ENCODE data around the gene ABCA6. TPM values are rescaled to one million over a fixed set of nuclear protein-coding genes. Genes with fewer than 3 reads are reported as not detected.
"Not testable (repeated sequence)": the region's sequence is repeated elsewhere in the genome, so short reads cannot be mapped to it uniquely, and the experiment has no call there.

The ABCA6 gene, protein sequence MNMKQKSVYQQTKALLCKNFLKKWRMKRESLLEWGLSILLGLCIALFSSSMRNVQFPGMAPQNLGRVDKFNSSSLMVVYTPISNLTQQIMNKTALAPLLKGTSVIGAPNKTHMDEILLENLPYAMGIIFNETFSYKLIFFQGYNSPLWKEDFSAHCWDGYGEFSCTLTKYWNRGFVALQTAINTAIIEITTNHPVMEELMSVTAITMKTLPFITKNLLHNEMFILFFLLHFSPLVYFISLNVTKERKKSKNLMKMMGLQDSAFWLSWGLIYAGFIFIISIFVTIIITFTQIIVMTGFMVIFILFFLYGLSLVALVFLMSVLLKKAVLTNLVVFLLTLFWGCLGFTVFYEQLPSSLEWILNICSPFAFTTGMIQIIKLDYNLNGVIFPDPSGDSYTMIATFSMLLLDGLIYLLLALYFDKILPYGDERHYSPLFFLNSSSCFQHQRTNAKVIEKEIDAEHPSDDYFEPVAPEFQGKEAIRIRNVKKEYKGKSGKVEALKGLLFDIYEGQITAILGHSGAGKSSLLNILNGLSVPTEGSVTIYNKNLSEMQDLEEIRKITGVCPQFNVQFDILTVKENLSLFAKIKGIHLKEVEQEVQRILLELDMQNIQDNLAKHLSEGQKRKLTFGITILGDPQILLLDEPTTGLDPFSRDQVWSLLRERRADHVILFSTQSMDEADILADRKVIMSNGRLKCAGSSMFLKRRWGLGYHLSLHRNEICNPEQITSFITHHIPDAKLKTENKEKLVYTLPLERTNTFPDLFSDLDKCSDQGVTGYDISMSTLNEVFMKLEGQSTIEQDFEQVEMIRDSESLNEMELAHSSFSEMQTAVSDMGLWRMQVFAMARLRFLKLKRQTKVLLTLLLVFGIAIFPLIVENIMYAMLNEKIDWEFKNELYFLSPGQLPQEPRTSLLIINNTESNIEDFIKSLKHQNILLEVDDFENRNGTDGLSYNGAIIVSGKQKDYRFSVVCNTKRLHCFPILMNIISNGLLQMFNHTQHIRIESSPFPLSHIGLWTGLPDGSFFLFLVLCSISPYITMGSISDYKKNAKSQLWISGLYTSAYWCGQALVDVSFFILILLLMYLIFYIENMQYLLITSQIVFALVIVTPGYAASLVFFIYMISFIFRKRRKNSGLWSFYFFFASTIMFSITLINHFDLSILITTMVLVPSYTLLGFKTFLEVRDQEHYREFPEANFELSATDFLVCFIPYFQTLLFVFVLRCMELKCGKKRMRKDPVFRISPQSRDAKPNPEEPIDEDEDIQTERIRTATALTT (N-terminal part only)
- polyA plus RNA-seq (2013, experiment 1 of 2; ENCODE audit: insufficient read length), result 0.06 TPM
- 0.13 TPM for polyA plus RNA-seq (2013, experiment 2 of 2; ENCODE audit: insufficient read length)

DNA sequence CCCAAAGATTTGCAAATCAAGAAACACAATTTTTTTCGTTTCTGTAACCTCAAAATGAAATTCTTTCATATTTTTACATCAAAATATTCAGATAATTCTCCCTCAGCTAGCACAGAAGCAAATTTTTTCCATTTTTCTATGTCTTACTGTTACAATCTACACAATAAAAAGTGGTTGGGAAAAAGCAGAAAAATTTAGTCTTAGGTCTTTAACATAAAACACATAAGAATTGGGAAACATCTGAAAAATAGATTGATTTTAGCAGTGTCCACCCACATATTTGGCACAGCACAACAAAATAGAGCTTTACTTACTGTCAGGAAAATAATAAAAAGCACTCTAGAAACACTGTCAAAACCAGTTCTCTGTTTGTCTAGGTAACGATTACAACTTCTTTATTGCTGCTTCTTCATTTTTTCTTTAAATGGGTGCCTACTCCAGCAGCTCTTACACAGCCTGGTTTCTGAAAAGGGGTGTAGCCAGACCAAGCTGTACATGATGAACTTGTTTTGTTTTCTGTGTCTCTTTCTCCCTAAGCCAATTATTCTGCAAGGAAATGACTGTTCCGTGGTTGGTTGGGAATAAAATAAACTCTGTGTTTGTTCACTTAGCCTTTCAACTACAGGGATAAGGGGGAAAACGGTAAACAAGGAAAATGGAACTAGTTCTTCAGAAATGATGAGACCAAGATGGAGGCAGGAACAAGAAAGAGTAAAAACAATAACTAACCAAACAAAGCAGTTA, at the start of gene ABCA6:
ABCA6 (minus strand) TSS at position 465 of the 744 bp plus-strand sequence. CDS start 1,192 bp downstream, outside the sequence.
- DNase-seq, result peak; percentile 27

GRCh38 chr17:69188796-69189195, 47.1 kb upstream of the ABCA6 start:
- no peak for DNase-seq

- no peak for DNase-seq
Measured at GRCh38 chr17:69188064-69188463, 46.4 kb upstream of the ABCA6 start.

DNA sequence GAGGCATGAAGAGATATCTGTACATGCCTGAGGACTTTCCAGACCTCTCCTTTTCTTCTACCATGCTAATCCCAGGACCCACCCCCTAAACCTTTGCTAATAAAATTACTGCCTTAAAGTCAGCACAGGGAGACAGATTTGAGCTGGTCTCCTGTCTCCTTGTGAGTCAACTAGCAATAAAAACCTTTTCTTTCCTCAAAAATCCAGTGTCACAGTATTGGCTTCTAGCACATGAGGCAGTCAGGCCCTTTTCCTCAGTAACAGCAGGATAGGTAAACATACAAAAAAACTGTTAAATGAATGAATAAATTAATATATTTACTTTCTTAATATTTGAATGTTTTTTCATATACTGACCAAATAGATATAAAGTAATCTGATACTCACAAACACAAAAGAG, 45.6 kb upstream of the ABCA6 start:
- DNase-seq, result no peak

- peak; percentile 44 for DNase-seq
Measured at GRCh38 chr17:69179227-69179952, 37.7 kb upstream of the ABCA6 start.

DNA sequence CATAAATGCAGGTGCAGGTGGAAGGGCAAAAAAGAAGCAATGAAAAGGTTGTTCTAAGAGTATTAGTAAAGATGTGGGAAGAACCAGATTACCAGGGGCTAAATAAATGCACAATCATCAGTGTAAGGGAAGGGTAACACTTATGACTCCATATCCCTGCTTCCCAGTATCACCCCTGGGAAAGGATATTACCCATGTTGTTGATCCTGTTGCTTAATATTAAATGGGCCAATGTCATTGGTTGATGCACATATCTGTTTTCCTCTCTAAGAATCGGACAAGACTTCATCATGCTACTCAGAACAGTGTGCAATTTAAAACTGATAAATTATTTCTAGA, 34.7 kb upstream of the ABCA6 start:
- no peak for DNase-seq

DNA sequence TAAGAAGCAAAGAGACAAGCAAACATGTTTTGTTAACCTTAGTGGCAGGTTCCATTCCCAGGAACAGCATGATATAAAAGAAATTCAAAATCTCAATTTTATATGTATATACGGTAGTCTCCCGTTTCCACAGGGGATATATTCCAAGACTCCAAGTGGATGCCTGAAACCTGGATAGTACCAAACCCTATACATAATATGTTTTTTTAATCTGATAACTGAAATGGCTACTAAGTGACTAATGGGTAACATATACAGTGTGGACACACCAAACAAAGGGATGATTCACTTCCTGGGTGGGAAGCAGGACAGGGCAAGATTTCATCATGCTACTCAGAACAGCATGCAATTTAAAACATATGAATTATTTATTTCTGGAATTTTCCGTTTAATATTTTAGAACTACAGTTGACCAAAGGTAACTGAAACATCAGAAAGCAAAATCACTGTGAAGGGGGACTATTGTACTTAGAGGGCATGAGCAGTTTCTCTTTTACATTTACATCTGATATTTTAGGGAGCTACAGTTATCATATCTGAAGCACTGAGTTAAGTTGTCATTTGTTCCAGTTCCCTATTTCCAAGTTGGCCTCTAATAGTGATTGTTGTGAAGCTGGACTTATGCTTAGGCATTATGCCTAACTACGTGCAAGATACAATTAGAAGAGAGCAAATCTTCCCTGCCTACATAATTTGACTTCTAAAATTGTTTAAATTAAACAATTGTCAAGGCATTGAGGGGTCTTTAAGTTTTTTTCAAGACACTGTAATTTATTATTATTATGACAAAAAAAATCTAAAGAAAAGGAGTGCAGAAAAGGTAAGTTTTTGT, 34.1 kb upstream of the ABCA6 start:
- DNase-seq, result peak; percentile 94

DNA sequence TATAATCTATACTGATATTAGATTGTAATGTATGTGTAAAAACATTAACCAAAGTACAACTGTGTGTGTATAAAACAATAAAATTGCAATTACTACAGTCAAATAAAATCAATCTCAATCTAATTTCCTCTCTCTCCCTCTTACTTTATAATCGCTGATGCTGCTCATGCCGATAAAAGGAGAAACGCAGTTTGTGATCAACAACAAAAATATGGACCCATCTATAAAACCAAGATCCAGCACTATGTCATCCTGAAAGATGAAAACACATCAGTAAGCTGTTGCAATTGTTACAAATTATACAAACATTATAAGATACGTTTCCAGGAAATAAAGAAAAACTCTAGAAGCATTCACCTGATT, 33.5 kb upstream of the ABCA6 start:
- DNase-seq, result no peak

GRCh38 chr17:69173118-69173517, 31.4 kb upstream of the ABCA6 start:
- DNase-seq, result no peak

- no peak for DNase-seq
Measured at GRCh38 chr17:69170377-69170776, 28.7 kb upstream of the ABCA6 start.

- DNase-seq, result not testable (repeated sequence)
Measured at GRCh38 chr17:69168642-69169041, 26.9 kb upstream of the ABCA6 start.

DNA sequence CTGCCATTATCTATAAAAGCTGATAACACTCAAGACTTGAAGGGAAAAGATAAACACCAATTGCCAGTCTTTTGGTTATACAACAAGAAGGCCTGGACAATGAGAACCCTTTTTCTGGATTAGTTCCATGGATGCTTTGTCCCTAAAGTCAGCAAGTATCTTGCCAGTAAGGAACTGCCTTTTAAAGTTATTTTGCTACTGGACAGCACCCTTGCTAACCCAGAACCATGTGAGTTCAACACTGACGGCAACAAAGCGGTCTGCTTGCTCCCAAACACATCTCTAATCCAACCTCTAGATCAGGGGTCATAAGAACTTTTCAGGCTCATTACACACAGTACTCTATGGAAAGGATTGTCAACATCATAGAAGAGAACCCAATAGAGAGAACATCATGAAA, 25.3 kb upstream of the ABCA6 start:
- no peak for DNase-seq

DNA sequence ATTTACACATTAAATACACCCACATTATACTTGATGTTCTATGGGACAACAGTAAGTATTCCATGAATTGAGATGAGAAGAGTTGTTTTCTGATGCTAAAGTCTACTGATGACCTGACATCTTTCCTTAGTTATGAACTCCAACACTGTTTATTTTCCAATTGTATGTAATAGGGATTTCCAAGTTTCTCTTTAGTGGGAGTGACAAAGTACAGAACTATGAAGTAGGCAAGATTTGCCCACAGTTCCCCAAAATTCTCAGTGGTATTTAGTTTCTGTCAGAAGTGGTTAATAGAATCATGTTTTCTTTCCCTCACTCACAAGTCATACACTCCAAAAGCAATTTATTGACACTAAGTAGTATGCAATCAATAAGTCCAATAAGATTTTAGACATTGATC, 22.5 kb upstream of the ABCA6 start:
- DNase-seq, result no peak

DNA sequence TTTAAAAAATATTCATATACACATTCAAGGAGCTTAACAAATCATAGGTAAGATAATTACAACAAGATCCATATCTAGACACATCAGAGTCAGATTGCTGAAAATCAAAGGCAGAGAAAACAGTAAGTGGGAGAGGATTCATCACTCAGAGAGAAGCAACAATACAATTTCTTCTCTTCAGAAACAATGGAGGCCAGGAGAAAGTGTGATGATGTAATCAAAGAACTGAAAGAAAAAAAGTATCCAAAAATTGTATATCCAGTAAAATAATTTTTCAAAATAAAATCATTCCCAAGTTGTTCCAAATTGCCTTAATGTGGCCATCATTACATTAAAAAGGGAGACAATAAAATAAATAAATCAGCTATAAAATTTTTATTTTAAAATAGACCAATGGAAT, 17.7 kb upstream of the ABCA6 start:
- DNase-seq, result no peak

DNA sequence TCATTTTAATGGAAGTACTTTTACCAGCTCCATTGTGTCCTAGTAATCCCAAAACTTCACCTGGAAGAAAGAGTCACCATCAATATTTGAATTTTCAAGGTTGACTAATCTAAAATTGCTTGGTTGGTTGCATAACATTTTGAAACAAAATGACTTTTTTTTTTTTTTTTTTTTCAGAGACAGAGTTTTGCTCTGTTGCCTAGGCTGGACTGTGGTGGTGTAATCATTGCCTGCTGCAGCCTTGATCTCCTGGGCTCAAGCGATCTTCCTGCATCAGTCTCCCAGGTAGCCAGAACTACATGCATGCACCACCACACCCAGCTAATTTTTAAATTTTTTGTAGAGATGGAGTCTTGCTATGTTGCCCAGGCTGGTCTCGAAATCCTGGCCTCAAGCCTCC, 12.6 kb upstream of the ABCA6 start:
- no peak for DNase-seq

GRCh38 chr17:69150333-69150732, 8.6 kb upstream of the ABCA6 start:
- no peak for DNase-seq

DNA sequence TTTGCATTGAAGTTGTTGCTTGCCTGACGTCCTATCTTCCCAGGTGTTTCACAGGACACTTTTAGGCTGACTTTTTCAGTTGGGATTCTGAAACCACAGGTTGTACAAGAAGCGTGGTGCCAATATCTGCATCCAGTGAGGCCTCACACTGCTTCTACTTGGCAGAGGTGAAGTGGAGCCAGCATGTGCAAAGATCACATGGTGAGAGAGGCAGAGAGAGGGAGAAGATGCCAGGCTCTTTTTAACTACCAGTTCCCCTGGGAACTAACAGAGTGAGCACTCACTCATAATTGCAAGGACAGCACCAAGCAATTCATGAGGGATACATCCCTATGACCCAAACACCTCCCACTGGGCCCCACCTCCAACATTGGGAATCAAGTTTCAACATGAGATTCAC, 5.8 kb upstream of the ABCA6 start:
- no peak for DNase-seq

DNA sequence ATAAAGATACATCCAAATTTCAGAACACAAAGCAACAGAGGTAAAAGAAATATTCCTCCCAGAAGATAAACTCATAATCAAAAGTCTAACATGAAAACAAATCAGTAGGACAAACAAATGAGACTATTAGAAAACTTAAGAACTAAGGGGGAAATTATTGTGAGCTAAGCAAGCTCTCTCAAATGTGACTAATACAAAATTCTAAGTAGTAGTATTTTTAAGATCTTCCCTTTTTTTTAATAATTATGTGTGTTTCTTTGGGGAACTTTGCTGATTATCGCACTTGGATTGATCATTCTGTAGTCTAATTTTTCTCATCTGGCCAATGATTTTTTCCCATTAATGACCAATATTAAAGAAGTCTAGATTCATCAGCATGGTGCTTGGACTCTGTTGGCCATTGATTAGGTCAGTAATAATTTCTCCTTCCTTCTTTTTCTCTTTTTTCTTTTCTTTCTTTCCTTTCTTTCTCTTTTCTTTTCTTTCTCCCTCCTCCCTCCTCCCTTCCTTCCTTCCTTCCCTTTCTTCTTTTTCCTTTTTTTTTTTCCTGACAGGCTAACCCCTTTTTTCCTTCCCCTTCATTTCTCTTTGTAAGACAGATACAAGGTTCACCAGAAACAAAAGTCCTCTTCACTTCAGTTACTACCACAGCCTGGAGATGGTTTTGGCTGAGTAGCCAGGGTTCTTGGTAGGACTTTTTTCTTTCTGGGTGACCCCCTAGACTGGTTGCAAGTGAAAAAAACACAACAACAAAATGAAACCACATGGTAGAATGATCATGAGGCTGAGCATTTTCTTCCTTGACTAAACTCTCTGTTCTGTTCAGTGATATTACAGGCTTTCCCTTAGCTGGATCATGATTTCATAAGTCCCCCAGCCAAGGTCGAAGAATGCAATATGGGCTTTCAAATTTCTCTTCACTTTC, 2.9 kb upstream of the ABCA6 start:
- no peak for DNase-seq

- DNase-seq, result no peak
Measured at GRCh38 chr17:69143683-69144231, 2.1 kb upstream of the ABCA6 start.

Measured in fibroblast of skin of back (primary cell).